Mucosa of descending colon (tissue), 3 donors: ENCODE measurements around the gene LRRFIP1. TPM values are rescaled to one million over a fixed set of nuclear protein-coding genes. Genes with fewer than 3 reads are reported as not detected.

Experiments
- ATAC-seq: fragments of 200-7000 bp; cut with Tn5 transposase; one replicate; pipeline ENCODE4 v1.9.1; 2020; ENCODE audit warnings: mild to moderate bottlenecking, moderate library complexity
- DNase-seq, 3 donors: peaks; one replicate each; pipeline ENCODE4 v3.0.0-alpha.2; 2020
- H3K36me3 ChIP-seq: fragments of 200-600 bp; one replicate; pipeline ENCODE4 v1.8.0; 2021; ENCODE audit warnings: low read depth, mild to moderate bottlenecking
- H3K4me1 ChIP-seq: fragments of 200-600 bp; one replicate; pipeline ENCODE4 v1.8.0; 2021; ENCODE audit warnings: low read depth, mild to moderate bottlenecking
- H3K4me3 ChIP-seq: fragments of 200-600 bp; one replicate; pipeline ENCODE4 v1.8.0; 2021; ENCODE audit warnings: mild to moderate bottlenecking
- H3K9me3 ChIP-seq: fragments of 200-600 bp; one replicate; pipeline ENCODE4 v1.8.0; 2021; ENCODE audit warnings: mild to moderate bottlenecking
- intact Hi-C, 2 donors: fragments of 100-400 bp; cut with DNase I in 1 of 2; cut with micrococcal nuclease in 1 of 2; formaldehyde crosslinking; loops; one replicate each; pipeline versions ENCODE4 v1.11.0 to v1.11.1; 2022; cut with DNase I, micrococcal nuclease
- total RNA-seq, 3 donors: library from RNA; stranded (reverse); fragmentation: NEBNext Ultra II Directional in 2 of 3; extraction: Animal tissue kit (Norgen Biotek cat#: 25700) in 2 of 3; gene quantifications; one replicate each; pipeline versions ENCODE4 v1.2.1 to v1.2.4, GENCODE V29; 2021 to 2023
- TF ChIP-seq, protein P1 (sequence below): fragments of 200-600 bp; IDR thresholded peaks from one replicate; pipeline ENCODE4 v1.8.0; 2022; ENCODE audit warnings: antibody characterized with exemption, mild to moderate bottlenecking
- donor health status: DM: no; HTN: no; CAD: no; lungs with moderate emphysema.
- donor health status: DM: no; HTN: no; CAD: no.
- donor health status: DM: no; HTN: yes; CAD: no.

The LRRFIP1 gene
- total RNA-seq, 3 donors from 2014 or later, result 114 to 157 (median 120) TPM

DNA sequence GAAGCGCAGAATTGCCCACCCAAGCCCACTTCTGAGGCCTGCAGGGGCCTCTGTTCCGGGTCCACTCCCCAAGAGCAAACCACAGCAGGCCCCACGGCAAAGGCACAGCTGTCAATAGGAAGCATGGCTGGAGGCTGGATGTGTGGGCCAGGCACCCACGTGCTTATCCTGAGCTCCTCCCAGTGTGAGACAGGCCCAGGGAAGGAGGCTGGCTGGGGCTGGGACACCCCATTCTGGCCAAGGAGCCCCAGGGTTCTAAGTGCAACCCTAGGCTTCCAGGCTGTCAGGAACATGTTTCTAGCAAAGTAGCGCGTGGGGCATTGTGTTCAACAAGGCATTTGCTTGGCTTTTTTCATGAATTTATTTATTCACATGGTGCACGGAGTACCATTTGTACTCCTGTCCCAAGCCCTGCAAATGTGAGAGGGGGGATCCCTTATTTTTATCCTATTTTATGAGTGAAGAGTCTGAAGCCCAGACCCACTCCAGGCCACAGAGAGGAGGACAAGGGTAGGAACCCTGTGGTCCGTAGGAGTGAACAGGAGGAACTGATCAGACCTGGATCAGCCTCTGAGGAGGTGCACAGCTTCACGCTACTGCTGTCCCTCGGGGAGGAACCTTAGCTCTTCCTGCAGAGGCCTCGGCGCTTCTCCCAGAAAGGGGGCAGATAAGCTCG, 30.7 kb upstream of the LRRFIP1 start:
- TF ChIP-seq, protein P1, sequence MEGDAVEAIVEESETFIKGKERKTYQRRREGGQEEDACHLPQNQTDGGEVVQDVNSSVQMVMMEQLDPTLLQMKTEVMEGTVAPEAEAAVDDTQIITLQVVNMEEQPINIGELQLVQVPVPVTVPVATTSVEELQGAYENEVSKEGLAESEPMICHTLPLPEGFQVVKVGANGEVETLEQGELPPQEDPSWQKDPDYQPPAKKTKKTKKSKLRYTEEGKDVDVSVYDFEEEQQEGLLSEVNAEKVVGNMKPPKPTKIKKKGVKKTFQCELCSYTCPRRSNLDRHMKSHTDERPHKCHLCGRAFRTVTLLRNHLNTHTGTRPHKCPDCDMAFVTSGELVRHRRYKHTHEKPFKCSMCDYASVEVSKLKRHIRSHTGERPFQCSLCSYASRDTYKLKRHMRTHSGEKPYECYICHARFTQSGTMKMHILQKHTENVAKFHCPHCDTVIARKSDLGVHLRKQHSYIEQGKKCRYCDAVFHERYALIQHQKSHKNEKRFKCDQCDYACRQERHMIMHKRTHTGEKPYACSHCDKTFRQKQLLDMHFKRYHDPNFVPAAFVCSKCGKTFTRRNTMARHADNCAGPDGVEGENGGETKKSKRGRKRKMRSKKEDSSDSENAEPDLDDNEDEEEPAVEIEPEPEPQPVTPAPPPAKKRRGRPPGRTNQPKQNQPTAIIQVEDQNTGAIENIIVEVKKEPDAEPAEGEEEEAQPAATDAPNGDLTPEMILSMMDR, result no peak

DNA sequence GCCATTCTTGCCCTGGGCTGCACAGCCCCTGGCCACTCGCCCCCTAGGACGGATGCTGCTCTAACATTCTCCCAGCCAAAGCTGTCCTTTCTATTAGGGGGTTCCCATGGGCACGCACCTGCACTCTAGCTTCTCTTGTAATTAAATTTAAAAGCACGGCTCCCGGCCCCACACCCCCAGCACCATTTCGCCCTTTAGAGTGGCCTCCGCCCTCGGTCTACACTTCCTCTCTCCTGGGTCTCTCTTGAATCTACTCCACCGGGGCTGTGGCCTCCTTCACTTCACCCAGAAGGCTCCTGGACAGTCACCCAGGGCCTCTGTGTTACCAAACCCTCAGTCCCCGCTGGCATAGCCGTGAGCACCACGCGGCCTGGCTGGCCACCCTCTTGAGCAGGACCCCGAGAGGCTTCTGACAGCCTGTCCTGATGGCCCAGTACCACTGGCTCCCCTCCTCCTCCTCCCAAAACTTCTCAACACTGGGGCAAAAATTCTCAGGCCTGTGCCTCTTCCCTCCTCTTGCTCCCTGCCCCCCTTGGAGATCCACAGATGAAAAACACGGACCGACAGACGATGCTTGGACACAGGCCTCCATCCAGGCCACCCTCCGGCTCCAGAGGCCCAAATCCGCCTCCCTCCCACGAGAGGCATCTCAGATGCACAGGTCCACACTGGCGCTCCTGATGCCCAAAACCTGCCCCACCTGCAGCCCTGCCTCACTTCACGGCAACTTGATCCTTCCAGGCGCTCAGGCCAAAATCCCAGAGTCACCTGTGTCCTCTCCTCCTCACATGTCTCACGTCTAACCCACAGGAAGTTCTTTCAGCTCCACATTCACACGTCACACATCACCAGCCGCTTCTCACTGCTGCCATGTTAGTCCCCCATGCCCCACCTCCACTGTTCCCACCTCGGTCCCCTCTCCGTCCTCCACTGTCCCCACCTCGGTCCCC, 29.9 kb upstream of the LRRFIP1 start:
- no peaks in the 10 kb centered on the region for H3K9me3 ChIP-seq
- intact Hi-C loops, result no loop called here
- ATAC-seq (no peak), DNase-seq (no peak)
- H3K36me3 ChIP-seq, result no peaks in the 10 kb centered on the region
- no peak overlapping the region for H3K4me3 ChIP-seq
- H3K4me1 ChIP-seq, result no peaks in the 10 kb centered on the region
- TF ChIP-seq, protein P1, result no peak

More for the DNA sequence above, 30.7 kb upstream of the LRRFIP1 start:
- DNase-seq, result no peak
- no peak for ATAC-seq
- no peaks in the 10 kb centered on the region for H3K4me1 ChIP-seq
- intact Hi-C loops, result no loop called here
- no peaks in the 10 kb centered on the region for H3K9me3 ChIP-seq
- H3K36me3 ChIP-seq, result no peaks in the 10 kb centered on the region
- H3K4me3 ChIP-seq, result no peak overlapping the region

DNA sequence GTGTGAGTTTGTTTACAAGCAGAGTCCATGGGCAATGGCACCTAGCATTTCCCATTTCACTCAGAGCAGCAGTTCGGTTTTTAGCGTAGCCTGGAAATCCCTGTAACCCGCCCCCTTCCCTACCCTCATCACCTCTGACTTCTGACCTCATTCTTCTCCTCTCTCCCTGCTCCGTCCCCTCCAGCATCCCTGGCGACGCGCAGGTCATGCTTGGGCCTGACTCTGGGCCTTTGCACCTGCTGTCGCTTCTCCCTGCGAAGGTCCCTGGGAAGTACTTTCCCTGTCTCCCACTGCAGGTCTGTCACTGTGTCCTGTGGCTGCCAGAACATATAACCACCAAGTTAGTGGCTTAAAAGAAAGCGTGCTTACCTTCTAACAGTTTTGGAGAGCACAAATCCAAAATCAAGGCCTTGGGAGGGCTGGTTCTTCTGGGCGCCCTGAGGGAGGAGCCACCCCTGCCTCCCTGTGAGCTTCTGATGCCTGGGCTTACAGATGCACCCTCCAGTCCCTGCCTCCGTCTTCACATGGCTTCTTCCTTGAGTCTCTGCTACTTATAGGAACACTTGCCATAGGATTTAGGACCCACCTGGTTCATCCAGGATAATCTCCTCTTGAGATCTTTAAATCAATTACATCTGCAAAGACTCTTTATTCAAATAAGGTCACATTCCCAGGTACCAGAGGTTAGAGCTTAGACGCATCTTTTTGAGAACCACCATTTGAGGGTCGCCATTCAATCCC, 28.7 kb upstream of the LRRFIP1 start:
- Histone ChIP-seq H3K4me1 (no peaks in the 10 kb centered on the region), H3K9me3 (no peaks in the 10 kb centered on the region), H3K4me3 (no peak overlapping the region), H3K36me3 (no peaks in the 10 kb centered on the region)
- no peak for ATAC-seq
- DNase-seq, result no peak
- intact Hi-C loops, result no loop called here
- TF ChIP-seq, protein P1, result no peak

DNA sequence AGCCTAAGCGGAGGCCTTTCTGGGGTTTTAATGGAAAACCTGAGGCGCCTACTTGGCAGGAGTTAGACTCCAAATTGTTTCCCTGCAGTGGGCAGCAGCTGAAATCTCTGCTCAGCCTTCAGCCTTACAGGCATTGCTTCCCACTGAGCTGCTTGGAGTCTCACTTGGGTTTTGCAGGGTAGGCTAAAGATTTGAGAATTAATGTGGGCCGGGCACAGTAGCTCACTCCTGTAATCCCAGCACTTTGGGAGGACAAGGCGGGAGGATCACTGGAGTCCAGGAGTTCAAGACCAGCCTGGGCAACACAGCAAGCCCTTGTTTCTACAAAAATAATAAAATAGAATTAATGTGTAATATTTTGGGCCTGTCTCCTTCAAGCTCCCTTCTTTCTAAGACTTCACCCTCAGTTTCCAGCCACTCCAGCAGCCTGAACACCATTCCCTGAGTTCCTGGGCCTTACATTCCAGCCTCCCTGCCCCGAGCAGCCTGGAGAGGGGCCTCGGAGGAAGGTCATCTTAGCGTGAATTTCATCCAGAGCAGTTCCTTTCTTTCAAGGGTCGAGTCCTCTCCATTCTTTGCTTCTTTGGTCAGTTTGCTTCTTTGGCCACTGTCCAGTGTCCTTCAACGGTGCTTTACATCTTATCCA, 27.8 kb upstream of the LRRFIP1 start:
- TF ChIP-seq, protein P1, result no peak
- H3K9me3 ChIP-seq, result no peaks in the 10 kb centered on the region
- intact Hi-C loops, result no loop called here
- H3K36me3 ChIP-seq, result no peaks in the 10 kb centered on the region
- no peak for DNase-seq
- H3K4me1 ChIP-seq, result no peaks in the 10 kb centered on the region
- no peak for ATAC-seq
- no peak overlapping the region for H3K4me3 ChIP-seq

DNA sequence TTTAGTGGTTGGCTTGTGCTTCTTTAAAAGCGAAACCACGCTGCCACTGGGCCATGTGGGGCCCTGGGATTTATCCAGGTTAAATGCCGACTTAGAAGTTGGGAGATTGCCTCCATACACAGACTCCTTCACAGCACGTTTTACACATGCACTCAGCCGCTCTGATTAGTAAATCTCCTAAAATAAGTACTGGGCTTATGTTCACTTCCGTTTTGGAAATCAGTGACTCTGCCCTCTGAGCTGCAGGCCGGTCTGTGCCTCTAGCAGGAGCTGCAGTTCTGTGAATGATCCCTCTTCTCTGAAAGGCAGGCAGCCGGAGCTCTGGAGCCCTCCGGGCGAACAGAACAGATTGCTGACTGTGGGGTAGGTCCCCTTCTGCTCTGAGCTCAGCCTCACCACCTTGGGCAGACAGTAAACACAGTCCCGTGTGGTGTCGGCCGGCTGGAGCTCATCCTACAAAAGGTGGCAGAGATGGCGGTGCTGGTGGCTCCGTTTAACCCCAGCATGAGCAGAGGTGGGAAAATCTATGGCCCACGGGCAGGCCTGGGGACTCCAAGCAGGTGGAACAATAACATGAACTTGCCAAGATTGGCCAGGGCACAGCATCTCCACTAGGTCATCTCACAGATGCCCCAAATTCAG, 27.1 kb upstream of the LRRFIP1 start:
- ATAC-seq (no peak), DNase-seq (no peak)
- Histone ChIP-seq H3K4me1 (no peaks in the 10 kb centered on the region), H3K36me3 (no peaks in the 10 kb centered on the region), H3K9me3 (no peaks in the 10 kb centered on the region), H3K4me3 (no peak overlapping the region)
- intact Hi-C loops, result no loop called here
- TF ChIP-seq, protein P1, result no peak
